ENCODE data around the gene BSND. TPM values are rescaled to one million over a fixed set of nuclear protein-coding genes. Genes with fewer than 3 reads are reported as not detected.

The BSND gene
- total and polyA plus RNA-seq, 2 experiments from 2014 or later = not detected

GRCh38 chr1:55035904-55036303 lies 37.2 kb downstream of the BSND start:
- Histone ChIP-seq H3K4me1 (ENCODE audit: low read depth) (no peaks in the 10 kb centered on the region), H3K4me3 (no peak overlapping the region), H3K36me3 (no peaks in the 10 kb centered on the region), H3K27me3 (peaks cover 39% of the 10 kb centered on the region), H3K27ac (no peak overlapping the region), H3K9me3 (ENCODE audit: low read depth) (no peaks in the 10 kb centered on the region)
- DNase-seq (ENCODE audit: low read depth in 1 of 2, low spot score in 1 of 2) = no peak
- TF ChIP-seq, protein P1, sequence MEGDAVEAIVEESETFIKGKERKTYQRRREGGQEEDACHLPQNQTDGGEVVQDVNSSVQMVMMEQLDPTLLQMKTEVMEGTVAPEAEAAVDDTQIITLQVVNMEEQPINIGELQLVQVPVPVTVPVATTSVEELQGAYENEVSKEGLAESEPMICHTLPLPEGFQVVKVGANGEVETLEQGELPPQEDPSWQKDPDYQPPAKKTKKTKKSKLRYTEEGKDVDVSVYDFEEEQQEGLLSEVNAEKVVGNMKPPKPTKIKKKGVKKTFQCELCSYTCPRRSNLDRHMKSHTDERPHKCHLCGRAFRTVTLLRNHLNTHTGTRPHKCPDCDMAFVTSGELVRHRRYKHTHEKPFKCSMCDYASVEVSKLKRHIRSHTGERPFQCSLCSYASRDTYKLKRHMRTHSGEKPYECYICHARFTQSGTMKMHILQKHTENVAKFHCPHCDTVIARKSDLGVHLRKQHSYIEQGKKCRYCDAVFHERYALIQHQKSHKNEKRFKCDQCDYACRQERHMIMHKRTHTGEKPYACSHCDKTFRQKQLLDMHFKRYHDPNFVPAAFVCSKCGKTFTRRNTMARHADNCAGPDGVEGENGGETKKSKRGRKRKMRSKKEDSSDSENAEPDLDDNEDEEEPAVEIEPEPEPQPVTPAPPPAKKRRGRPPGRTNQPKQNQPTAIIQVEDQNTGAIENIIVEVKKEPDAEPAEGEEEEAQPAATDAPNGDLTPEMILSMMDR (IDR thresholded peaks at IDR 0.05; ENCODE audit: low read depth, low read length) = no peak

DNA sequence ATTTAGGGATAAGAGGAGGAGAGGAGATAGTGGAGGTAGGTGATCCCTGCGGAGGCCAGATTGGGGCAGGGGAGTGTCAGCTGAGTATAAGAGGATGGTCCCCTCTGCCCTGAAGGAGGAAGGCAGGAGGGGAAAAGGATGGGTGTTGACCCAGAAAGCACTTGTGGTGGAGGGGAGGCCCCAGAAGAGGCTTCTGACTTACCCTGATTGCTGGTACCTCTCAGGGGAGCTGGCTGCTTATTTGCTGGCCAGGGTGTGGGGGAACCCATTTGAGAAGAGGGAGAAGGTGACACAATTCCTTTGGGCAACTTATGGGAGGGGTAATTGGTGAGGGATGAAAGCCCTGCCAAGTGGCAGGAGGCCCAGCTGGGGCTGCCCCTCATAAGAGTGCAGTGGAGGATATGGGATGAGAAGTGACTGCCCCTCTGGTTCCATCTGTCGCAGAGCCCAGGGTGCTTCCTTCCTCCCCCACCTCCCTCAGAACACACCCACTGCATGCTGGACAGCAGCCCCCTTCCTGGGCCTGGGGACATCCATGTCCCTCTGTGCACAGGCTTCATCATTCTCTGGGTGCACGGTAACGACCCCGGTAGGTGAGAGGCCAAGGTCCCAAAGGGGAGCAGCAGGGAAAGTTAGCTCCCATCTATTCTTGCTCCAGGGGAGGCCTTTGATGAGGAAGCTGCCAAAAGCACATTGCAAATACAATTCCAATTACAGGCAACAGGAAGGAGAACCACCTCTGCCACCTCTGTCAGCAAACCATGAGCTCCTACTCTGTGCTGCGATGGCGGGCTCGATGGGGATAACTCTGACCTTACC lies 39.2 kb downstream of the BSND start:
- no peak for DNase-seq (ENCODE audit: low read depth in 1 of 2, low spot score in 1 of 2)
- Histone ChIP-seq H3K27ac (no peak overlapping the region), H3K4me3 (no peak overlapping the region), H3K9me3 (ENCODE audit: low read depth) (no peaks in the 10 kb centered on the region), H3K36me3 (no peaks in the 10 kb centered on the region), H3K27me3 (peaks cover 56% of the 10 kb centered on the region), H3K4me1 (ENCODE audit: low read depth) (no peaks in the 10 kb centered on the region)
- TF ChIP-seq, protein P1 (IDR thresholded peaks at IDR 0.05; ENCODE audit: low read depth, low read length) = no peak

DNA sequence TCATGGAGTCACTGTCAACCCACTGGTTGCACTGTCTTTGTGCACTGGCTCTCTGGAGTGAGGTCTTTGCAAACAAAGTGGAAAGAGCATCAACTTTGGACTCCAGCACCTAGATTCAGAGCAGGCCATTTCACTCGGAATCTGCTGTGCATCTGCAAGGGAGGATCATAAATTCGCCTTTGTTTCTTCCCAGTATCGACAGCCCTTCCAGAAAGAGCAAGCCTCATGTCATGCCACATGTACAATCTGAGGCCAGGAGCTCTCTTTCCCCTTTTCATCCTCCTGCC lies 39.8 kb downstream of the BSND start:
- Histone ChIP-seq H3K27ac (no peak overlapping the region), H3K4me3 (no peak overlapping the region), H3K4me1 (ENCODE audit: low read depth) (no peaks in the 10 kb centered on the region), H3K36me3 (no peaks in the 10 kb centered on the region), H3K9me3 (ENCODE audit: low read depth) (no peaks in the 10 kb centered on the region), H3K27me3 (peaks cover 56% of the 10 kb centered on the region)
- no peak for DNase-seq (ENCODE audit: low read depth in 1 of 2, low spot score in 1 of 2)
- TF ChIP-seq, protein P1 (IDR thresholded peaks at IDR 0.05; ENCODE audit: low read depth, low read length) = no peak

DNA sequence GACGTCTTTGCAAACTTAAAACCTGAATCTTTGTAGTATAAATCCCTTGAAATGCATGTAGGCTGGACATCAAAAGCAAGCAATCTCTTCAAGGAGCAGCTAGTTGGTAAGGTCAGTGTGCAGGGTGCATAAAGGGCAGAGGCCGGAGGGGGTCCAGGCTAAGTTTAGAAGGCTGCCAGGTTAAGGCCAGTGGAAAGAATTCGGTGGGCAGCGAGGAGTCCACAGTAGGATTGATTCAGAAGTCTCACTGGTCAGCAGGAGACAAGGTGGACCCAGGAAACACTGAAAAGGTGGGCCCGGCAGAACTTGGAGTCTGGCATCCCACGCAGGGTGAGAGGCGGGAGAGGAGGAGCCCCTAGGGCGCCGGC lies 40.2 kb downstream of the BSND start:
- Histone ChIP-seq H3K27ac (no peak overlapping the region), H3K4me3 (no peak overlapping the region), H3K27me3 (peaks cover 56% of the 10 kb centered on the region), H3K4me1 (ENCODE audit: low read depth) (no peaks in the 10 kb centered on the region), H3K9me3 (ENCODE audit: low read depth) (no peaks in the 10 kb centered on the region), H3K36me3 (no peaks in the 10 kb centered on the region)
- DNase-seq (ENCODE audit: low read depth in 1 of 2, low spot score in 1 of 2) = no peak
- TF ChIP-seq, protein P1 (IDR thresholded peaks at IDR 0.05; ENCODE audit: low read depth, low read length) = no peak

GRCh38 chr1:55039342-55040082 lies 40.8 kb downstream of the BSND start, which contains the start of gene PCSK9:
Gene PCSK9, plus strand, starts transcription at chr1:55039548. Its CDS starts 290 bp downstream, at chr1:55039838.
- DNase-seq (ENCODE audit: low read depth in 1 of 2, low spot score in 1 of 2) = peak; percentile 51 to 71
- H3K27ac ChIP-seq = no peak within 1 kb of the TSS
- TF ChIP-seq, protein P1 (IDR thresholded peaks at IDR 0.05; ENCODE audit: low read depth, low read length) = no peak
- H3K4me1 ChIP-seq (ENCODE audit: low read depth) = no peaks in the 10 kb centered on the region
- H3K4me3 ChIP-seq = peak within 1 kb of the TSS; percentile 7
- no peaks in the 10 kb centered on the region for H3K36me3 ChIP-seq
- no peaks in the 10 kb centered on the region for H3K9me3 ChIP-seq (ENCODE audit: low read depth)
- peaks cover 56% of the 10 kb centered on the region for H3K27me3 ChIP-seq
